Esophagus squamous epithelium (tissue), 4 donors: ENCODE data around the gene MCL1.

Source experiments
- POLR2A ChIP-seq, 4 donors: fragments of 450-650 bp; IDR thresholded peaks; one replicate each; pipeline ENCODE4 v1.6.1; 2017; ENCODE audit warnings: antibody characterized with exemption in 4 of 4, mild to moderate bottlenecking in 4 of 4, moderate library complexity in 3 of 4
- TF ChIP-seq, protein P1 (sequence below), 6 experiments: fragments of 450-650 bp in 4 of 6; fragments of 200-600 bp in 2 of 6; sonication (generic) in 2 of 6; IDR thresholded peaks; one replicate each; pipeline ENCODE4 v1.5.1; 2016 to 2019; ENCODE audit warnings: antibody characterized with exemption in 6 of 6, mild to moderate bottlenecking in 4 of 6, moderate library complexity in 4 of 6

DNA sequence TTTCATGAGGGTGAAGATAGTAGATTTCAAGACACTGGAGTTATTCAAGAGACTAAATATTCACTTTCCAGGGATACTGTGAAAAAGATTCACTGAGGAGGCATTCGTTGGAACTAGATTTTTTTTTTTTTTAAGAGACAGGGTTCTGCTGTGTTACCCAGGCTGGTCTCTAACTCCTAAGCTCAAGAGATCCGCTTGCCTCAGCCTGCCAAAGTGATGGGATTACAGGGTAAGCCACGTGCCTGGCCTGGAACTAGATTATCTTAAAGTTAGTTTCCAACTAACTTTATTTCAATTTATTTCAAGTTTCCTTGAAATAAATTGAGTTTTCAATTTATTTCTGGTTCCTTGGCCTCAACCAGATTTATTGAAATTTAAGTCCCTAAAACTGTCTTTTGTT lies 24.3 kb upstream of the MCL1 start:
- TF ChIP-seq, protein P1, sequence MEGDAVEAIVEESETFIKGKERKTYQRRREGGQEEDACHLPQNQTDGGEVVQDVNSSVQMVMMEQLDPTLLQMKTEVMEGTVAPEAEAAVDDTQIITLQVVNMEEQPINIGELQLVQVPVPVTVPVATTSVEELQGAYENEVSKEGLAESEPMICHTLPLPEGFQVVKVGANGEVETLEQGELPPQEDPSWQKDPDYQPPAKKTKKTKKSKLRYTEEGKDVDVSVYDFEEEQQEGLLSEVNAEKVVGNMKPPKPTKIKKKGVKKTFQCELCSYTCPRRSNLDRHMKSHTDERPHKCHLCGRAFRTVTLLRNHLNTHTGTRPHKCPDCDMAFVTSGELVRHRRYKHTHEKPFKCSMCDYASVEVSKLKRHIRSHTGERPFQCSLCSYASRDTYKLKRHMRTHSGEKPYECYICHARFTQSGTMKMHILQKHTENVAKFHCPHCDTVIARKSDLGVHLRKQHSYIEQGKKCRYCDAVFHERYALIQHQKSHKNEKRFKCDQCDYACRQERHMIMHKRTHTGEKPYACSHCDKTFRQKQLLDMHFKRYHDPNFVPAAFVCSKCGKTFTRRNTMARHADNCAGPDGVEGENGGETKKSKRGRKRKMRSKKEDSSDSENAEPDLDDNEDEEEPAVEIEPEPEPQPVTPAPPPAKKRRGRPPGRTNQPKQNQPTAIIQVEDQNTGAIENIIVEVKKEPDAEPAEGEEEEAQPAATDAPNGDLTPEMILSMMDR (IDR thresholded peaks at IDR 0.05), result no peak
- no peak for TF ChIP-seq POLR2A (IDR thresholded peaks at IDR 0.05)
